Endodermal cell (in vitro differentiated cells): ENCODE results near the gene PDHB. TPM values are rescaled to one million over a fixed set of nuclear protein-coding genes. Genes with fewer than 3 reads are reported as not detected.

Source experiments
- DNase-seq: peaks from one replicate; pipeline ENCODE4 v3.0.0-alpha.2; 2017
- H3K27ac ChIP-seq: 2 replicates; pipeline ENCODE4 v1.5.1; 2013; ENCODE audit warnings: mild to moderate bottlenecking, low read depth, low read length, moderate library complexity
- H3K27me3 ChIP-seq: 2 replicates; pipeline ENCODE4 v1.6.1; 2013; ENCODE audit warnings: mild to moderate bottlenecking, low read length, moderate library complexity; ENCODE audit not compliant: insufficient read depth, control insufficient read depth, poor library complexity, severe bottlenecking
- H3K36me3 ChIP-seq: 2 replicates; pipeline ENCODE4 v1.7.0; 2013; ENCODE audit warnings: mild to moderate bottlenecking, low read length, moderate library complexity; ENCODE audit not compliant: control insufficient read depth, insufficient read depth
- H3K4me1 ChIP-seq: one replicate; pipeline ENCODE4 v1.7.0; 2013; ENCODE audit warnings: low read length; ENCODE audit not compliant: control insufficient read depth, insufficient read depth
- H3K4me3 ChIP-seq: 2 replicates; pipeline ENCODE4 v1.5.1; 2013; ENCODE audit warnings: mild to moderate bottlenecking, low read length, moderate library complexity
- H3K9ac ChIP-seq: 2 replicates; pipeline ENCODE4 v1.6.1; 2013; ENCODE audit warnings: mild to moderate bottlenecking, low read length, moderate library complexity; ENCODE audit not compliant: poor library complexity, severe bottlenecking; ENCODE audit errors: extremely low read depth
- H3K9me3 ChIP-seq: 2 replicates; pipeline ENCODE4 v1.6.1; 2013; ENCODE audit warnings: mild to moderate bottlenecking, low read length, moderate library complexity; ENCODE audit not compliant: control insufficient read depth
- H3K27ac Mint-ChIP-seq: 2 replicates; pipeline ENCODE4 v1.8.0; 2020; ENCODE audit warnings: mixed read lengths
- H3K27me3 Mint-ChIP-seq: 2 replicates; pipeline ENCODE4 v1.8.0; 2021; ENCODE audit warnings: mild to moderate bottlenecking, mixed read lengths; ENCODE audit not compliant: insufficient read depth
- H3K36me3 Mint-ChIP-seq: 2 replicates; pipeline ENCODE4 v1.8.0; 2020; ENCODE audit warnings: low read depth, mixed read lengths
- H3K4me1 Mint-ChIP-seq: 2 replicates; pipeline ENCODE4 v1.8.0; 2020; ENCODE audit warnings: mixed read lengths
- H3K4me3 Mint-ChIP-seq: 2 replicates; pipeline ENCODE4 v1.8.0; 2020; ENCODE audit warnings: mild to moderate bottlenecking, moderate library complexity, mixed read lengths
- H3K9me3 Mint-ChIP-seq: 2 replicates; pipeline ENCODE4 v1.8.0; 2020; ENCODE audit warnings: mild to moderate bottlenecking, mixed read lengths
- WGBS, 2 experiments: methylation state at CpG; one replicate each; pipeline versions ENCODE4 v1.1.5 to v1.1.7; 2013; ENCODE audit warnings: missing lambda C conversion rate in 2 of 2, mixed read lengths in 1 of 2; ENCODE audit not compliant: insufficient coverage in 1 of 2, insufficient read length in 1 of 2; 5-methylcytosine and 5-hydroxymethylcytosine counted together
- total RNA-seq, 2 donors: library from RNA; stranded (reverse); fragmentation: NEBNext Ultra II Directional in 1 of 2; extraction: Animal tissue kit (Norgen Biotek cat#: 25700) in 1 of 2; gene quantifications; 2 replicates in 1 of 2; 3 replicates in 1 of 2; pipeline ENCODE4 v1.2.1, GENCODE V29; 2021
- TF ChIP-seq, protein P1 (sequence below): fragments of 200-600 bp; sonication (generic); conservative IDR thresholded peaks from 2 replicates; pipeline ENCODE4 v1.5.0; 2021; ENCODE audit warnings: antibody characterized with exemption, mild to moderate bottlenecking

Gene PDHB
- total RNA-seq, 2 donors from 2014 or later, result 127 to 159 TPM

DNA sequence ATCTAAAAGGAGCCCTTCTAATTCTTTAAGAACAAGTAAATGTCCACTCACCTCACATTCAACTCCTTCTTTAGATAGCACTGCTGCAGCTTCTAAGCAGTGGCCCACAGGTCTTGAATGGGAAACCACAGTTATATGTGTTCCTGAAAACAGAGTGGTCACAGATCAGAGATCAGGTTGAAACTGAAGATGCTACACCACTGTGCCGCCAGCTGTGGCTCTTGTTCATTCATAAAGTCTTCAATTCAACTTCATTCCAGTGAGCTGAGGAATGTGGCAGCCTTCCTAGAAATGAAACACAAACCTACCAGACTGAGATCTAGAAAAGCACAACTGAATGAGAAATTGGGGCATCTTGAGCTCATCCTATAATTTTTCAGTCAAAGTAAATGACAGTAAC, 4.0 kb downstream of the PDHB start:
- H3K4me1 ChIP-seq, result peaks cover 5% of the 10 kb centered on the region
- no peak overlapping the region for H3K9ac ChIP-seq
- Mint-ChIP-seq H3K36me3 (peaks cover 67% of the 10 kb centered on the region), H3K27ac (no peak overlapping the region), H3K4me1 (peaks cover 18% of the 10 kb centered on the region), H3K4me3 (no peak overlapping the region), H3K9me3 (no peaks in the 10 kb centered on the region), H3K27me3 (no peaks in the 10 kb centered on the region)
- H3K9me3 ChIP-seq, result no peaks in the 10 kb centered on the region
- H3K27me3 ChIP-seq, result no peaks in the 10 kb centered on the region
- H3K4me3 ChIP-seq, result peak overlapping the region; percentile 9
- TF ChIP-seq, protein P1, sequence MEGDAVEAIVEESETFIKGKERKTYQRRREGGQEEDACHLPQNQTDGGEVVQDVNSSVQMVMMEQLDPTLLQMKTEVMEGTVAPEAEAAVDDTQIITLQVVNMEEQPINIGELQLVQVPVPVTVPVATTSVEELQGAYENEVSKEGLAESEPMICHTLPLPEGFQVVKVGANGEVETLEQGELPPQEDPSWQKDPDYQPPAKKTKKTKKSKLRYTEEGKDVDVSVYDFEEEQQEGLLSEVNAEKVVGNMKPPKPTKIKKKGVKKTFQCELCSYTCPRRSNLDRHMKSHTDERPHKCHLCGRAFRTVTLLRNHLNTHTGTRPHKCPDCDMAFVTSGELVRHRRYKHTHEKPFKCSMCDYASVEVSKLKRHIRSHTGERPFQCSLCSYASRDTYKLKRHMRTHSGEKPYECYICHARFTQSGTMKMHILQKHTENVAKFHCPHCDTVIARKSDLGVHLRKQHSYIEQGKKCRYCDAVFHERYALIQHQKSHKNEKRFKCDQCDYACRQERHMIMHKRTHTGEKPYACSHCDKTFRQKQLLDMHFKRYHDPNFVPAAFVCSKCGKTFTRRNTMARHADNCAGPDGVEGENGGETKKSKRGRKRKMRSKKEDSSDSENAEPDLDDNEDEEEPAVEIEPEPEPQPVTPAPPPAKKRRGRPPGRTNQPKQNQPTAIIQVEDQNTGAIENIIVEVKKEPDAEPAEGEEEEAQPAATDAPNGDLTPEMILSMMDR, result no peak
- peaks cover 77% of the 10 kb centered on the region for H3K36me3 ChIP-seq
- DNase-seq, result no peak
- H3K27ac ChIP-seq, result no peak overlapping the region
- 0% methylated on average over 1 of the region's 1 CpG for WGBS, 2 experiments

DNA sequence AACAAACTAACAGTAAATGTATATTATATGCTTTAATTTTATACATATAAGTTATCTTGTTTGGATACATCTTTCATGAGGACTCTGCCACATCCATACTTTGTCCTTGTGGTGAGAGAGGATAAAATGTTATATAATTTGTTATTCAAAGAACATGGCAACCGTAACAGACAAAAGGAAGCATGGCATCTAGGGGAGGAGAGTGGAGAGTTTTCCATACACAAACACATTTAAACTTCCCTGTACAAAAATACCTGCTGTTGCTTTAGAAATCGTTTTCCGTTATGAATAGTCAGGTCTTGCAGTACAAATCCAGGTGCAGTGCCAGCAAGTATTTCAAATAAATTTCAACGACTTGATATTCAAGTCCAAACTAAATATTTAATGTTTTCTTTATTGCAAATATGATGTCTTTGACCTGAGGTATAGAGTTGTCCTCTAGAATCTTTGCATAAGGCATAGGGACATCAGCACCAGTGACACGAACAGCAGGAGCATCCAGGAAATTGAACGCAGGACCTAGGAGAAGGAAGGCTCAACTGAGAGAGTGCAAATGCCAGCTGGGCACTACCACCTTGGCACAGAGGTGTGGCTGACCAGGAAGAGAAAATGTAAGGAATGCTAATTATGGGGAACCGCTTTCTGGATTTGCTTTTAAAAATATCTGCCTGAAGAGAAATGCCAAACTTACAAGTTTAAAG, 5.8 kb downstream of the PDHB start:
- H3K9me3 Mint-ChIP-seq, result no peaks in the 10 kb centered on the region
- no peak overlapping the region for H3K27ac ChIP-seq
- H3K9me3 ChIP-seq, result no peaks in the 10 kb centered on the region
- H3K4me1 Mint-ChIP-seq, result peaks cover 24% of the 10 kb centered on the region
- no peak overlapping the region for H3K4me3 Mint-ChIP-seq
- H3K9ac ChIP-seq, result no peak overlapping the region
- DNase-seq, result no peak
- peaks cover 81% of the 10 kb centered on the region for H3K36me3 ChIP-seq
- H3K4me1 ChIP-seq, result no peaks in the 10 kb centered on the region
- TF ChIP-seq, protein P1, result no peak
- peak overlapping the region; percentile 9 for H3K27ac Mint-ChIP-seq
- no peaks in the 10 kb centered on the region for H3K27me3 Mint-ChIP-seq
- no peaks in the 10 kb centered on the region for H3K27me3 ChIP-seq
- H3K36me3 Mint-ChIP-seq, result peaks cover 70% of the 10 kb centered on the region
- H3K4me3 ChIP-seq, result no peak overlapping the region
- WGBS, 2 experiments, result 87% methylated on average over 5 to 6 of the region's 7 CpGs

DNA sequence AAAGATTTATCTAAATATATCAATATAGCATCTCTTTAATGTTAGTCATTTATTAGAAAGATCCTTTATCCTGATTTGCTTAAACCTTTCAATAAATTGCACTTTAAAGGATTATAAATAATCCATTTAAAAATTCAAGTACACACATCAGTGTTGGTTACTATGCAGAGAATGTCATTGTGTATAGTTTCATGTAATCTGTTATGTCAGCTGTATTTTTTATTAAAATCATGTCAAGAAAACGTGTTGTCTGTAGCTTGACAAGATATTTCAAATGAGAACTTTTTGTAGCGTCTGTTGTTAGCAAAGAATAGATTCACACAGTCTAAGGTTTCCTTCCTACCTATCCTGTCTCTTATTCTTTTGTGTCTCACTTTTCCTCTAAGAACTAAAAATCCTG, 7.8 kb downstream of the PDHB start:
- H3K4me3 ChIP-seq, result no peak overlapping the region
- no peaks in the 10 kb centered on the region for H3K4me1 ChIP-seq
- H3K9me3 ChIP-seq, result no peaks in the 10 kb centered on the region
- H3K36me3 ChIP-seq, result peaks cover 77% of the 10 kb centered on the region
- Mint-ChIP-seq H3K4me3 (no peak overlapping the region), H3K27ac (no peak overlapping the region), H3K9me3 (no peaks in the 10 kb centered on the region), H3K4me1 (peaks cover 21% of the 10 kb centered on the region), H3K36me3 (peaks cover 66% of the 10 kb centered on the region), H3K27me3 (no peaks in the 10 kb centered on the region)
- H3K9ac ChIP-seq, result no peak overlapping the region
- no peak overlapping the region for H3K27ac ChIP-seq
- TF ChIP-seq, protein P1, result no peak
- no peak for DNase-seq
- 86 to 88% methylated on average over 2 of the region's 2 CpGs for WGBS, 2 experiments
- no peaks in the 10 kb centered on the region for H3K27me3 ChIP-seq
